IMR-90 (cell line): ENCODE data around the gene PGLYRP3. TPM values are rescaled to one million over a fixed set of nuclear protein-coding genes. Genes with fewer than 3 reads are reported as not detected.

Experiments used
- ATAC-seq: fragments of 200-7000 bp; cut with Tn5 transposase; 2 replicates; pipeline ENCODE4 v1.9.1; 2020; ENCODE audit warnings: low read depth, mild to moderate bottlenecking, moderate library complexity
- BruUV-seq: library from RNA; stranded (reverse); fragments of 400-500 nt; replicated peaks from 2 replicates; lab custom pipeline; 2021; lab: Mats Ljungman, UMichigan
- CTCF ChIA-PET: fragments of 300-600 bp; formaldehyde crosslinking; extraction: SDS; loops from one replicate; lab custom pipeline; 2021; ENCODE audit warnings: antibody characterized with exemption; lab: Yijun Ruan, JAX
- POLR2A ChIA-PET: fragments of 300-600 bp; sonication (Branson Sonifier 250); formaldehyde crosslinking; loops from one replicate; lab custom pipeline; 2022; ENCODE audit warnings: antibody characterized with exemption; ENCODE audit not compliant: unreplicated experiment; lab: Charles Lee
- DNase-seq: peaks from one replicate; pipeline ENCODE4 v3.0.0; 2013
- H2AFZ ChIP-seq: replicated peaks from 2 replicates; pipeline ENCODE3; 2013; ENCODE audit warnings: low read length, mild to moderate bottlenecking; ENCODE audit not compliant: poor library complexity
- H2AK5ac ChIP-seq: 2 replicates; pipeline ENCODE4 v1.6.1; 2013; ENCODE audit warnings: low read depth, low read length, inconsistent platforms
- H2AK9ac ChIP-seq: replicated peaks from 2 replicates; pipeline ENCODE3; 2013; ENCODE audit warnings: mild to moderate bottlenecking, low read depth, low read length, moderate library complexity; ENCODE audit not compliant: poor library complexity
- H2BK120ac ChIP-seq: 2 replicates; pipeline ENCODE4 v1.6.1; 2013; ENCODE audit warnings: low read depth, low read length, inconsistent platforms
- H2BK15ac ChIP-seq: 3 replicates; pipeline ENCODE4 v1.6.1; 2013; ENCODE audit warnings: low read depth, low read length, inconsistent platforms
- H2BK20ac ChIP-seq: 2 replicates; pipeline ENCODE4 v1.6.1; 2013; ENCODE audit warnings: low read depth, mild to moderate bottlenecking, inconsistent platforms, low read length, moderate library complexity
- H2BK5ac ChIP-seq: 2 replicates; pipeline ENCODE4 v1.6.1; 2013; ENCODE audit warnings: mild to moderate bottlenecking, low read depth, low read length, inconsistent platforms; ENCODE audit not compliant: poor library complexity, severe bottlenecking
- H3K14ac ChIP-seq: replicated peaks from 2 replicates; pipeline ENCODE4 v1.6.1; 2013; ENCODE audit warnings: low read depth, low read length, inconsistent platforms
- H3K18ac ChIP-seq: 2 replicates; pipeline ENCODE4 v1.6.1; 2013; ENCODE audit warnings: low read depth, low read length, control low read depth
- H3K23ac ChIP-seq: 2 replicates; pipeline ENCODE4 v1.6.1; 2013; ENCODE audit warnings: low read depth, low read length, inconsistent platforms
- H3K27ac ChIP-seq: 2 replicates; pipeline ENCODE4 v1.5.1; 2013; ENCODE audit warnings: mild to moderate bottlenecking, control low read depth, low read length; ENCODE audit not compliant: insufficient read depth
- H3K27me3 ChIP-seq: 2 replicates; pipeline ENCODE4 v1.6.1; 2013; ENCODE audit warnings: low read length; ENCODE audit not compliant: control insufficient read depth, insufficient read depth
- H3K36me3 ChIP-seq: 2 replicates; pipeline ENCODE4 v1.6.1; 2013; ENCODE audit warnings: low read length, mixed read lengths; ENCODE audit not compliant: control insufficient read depth, insufficient read depth
- H3K4ac ChIP-seq: 2 replicates; pipeline ENCODE4 v1.6.1; 2013; ENCODE audit warnings: low read depth, low read length, inconsistent platforms
- H3K4me1 ChIP-seq: 2 replicates; pipeline ENCODE4 v1.6.1; 2013; ENCODE audit warnings: low read length, mixed read lengths; ENCODE audit not compliant: control insufficient read depth, insufficient read depth
- H3K4me2 ChIP-seq: 2 replicates; pipeline ENCODE4 v1.6.1; 2013; ENCODE audit warnings: low read depth, mild to moderate bottlenecking, control low read depth, low read length, moderate library complexity
- H3K4me3 ChIP-seq: 2 replicates; pipeline ENCODE4 v1.5.1; 2013; ENCODE audit warnings: low read depth, mild to moderate bottlenecking, control low read depth, low read length, moderate library complexity; ENCODE audit not compliant: insufficient read depth
- H3K56ac ChIP-seq: 2 replicates; pipeline ENCODE4 v1.6.1; 2013; ENCODE audit warnings: low read length, inconsistent platforms; ENCODE audit not compliant: insufficient read depth; ENCODE audit errors: extremely low read depth
- H3K79me1 ChIP-seq, 2 experiments: 2 replicates each; pipeline ENCODE4 v1.6.1; 2013; ENCODE audit warnings: low read length in 2 of 2, inconsistent platforms in 1 of 2, low read depth in 1 of 2
- H3K9ac ChIP-seq: 2 replicates; pipeline ENCODE4 v1.6.1; 2013; ENCODE audit warnings: low read depth, low read length, control low read depth
- H3K9me1 ChIP-seq: 2 replicates; pipeline ENCODE4 v1.6.1; 2013; ENCODE audit warnings: low read length, inconsistent platforms; ENCODE audit not compliant: insufficient read depth
- H3K9me3 ChIP-seq: 2 replicates; pipeline ENCODE4 v1.6.1; 2013; ENCODE audit warnings: low read length; ENCODE audit not compliant: control insufficient read depth, insufficient read depth
- H4K20me1 ChIP-seq: 2 replicates; pipeline ENCODE4 v1.6.1; 2013; ENCODE audit warnings: low read length, inconsistent platforms; ENCODE audit not compliant: insufficient read depth
- H4K5ac ChIP-seq: 2 replicates; pipeline ENCODE4 v1.6.1; 2013; ENCODE audit warnings: mild to moderate bottlenecking, low read depth, low read length, control low read depth
- H4K8ac ChIP-seq, 2 experiments: 2 replicates each; pipeline ENCODE4 v1.6.1; 2013; ENCODE audit warnings: low read depth in 2 of 2, low read length in 2 of 2, control low read depth in 1 of 2, inconsistent platforms in 1 of 2
- H4K91ac ChIP-seq: 2 replicates; pipeline ENCODE4 v1.6.1; 2013; ENCODE audit warnings: low read depth, low read length, inconsistent platforms; ENCODE audit not compliant: insufficient read depth
- FOS ChIP-seq: fragments of 150-350 bp; IDR thresholded peaks from 2 replicates; pipeline ENCODE4 v1.6.1; 2016; ENCODE audit warnings: low read depth, low read length
- NFE2L2 ChIP-seq: fragments of 150-350 bp; IDR thresholded peaks from 2 replicates; pipeline ENCODE4 v1.6.1; 2016; ENCODE audit warnings: low read depth, mild to moderate bottlenecking, low read length
- RCOR1 ChIP-seq: IDR thresholded peaks from 2 replicates; pipeline ENCODE4 v1.6.1; 2012; ENCODE audit warnings: mild to moderate bottlenecking, low read length, improper control_type of control experiment; ENCODE audit not compliant: insufficient replicate concordance
- RFX5 ChIP-seq: IDR thresholded peaks from 2 replicates; pipeline ENCODE4 v1.8.0; 2012; ENCODE audit warnings: low read depth, mild to moderate bottlenecking, low read length, moderate library complexity
- WGBS, 2 experiments: methylation state at CpG; one replicate each; pipeline versions ENCODE4 v1.1.5 to v1.1.7; 2013; ENCODE audit warnings: missing lambda C conversion rate in 2 of 2; ENCODE audit not compliant: insufficient read length in 1 of 2; ENCODE audit errors: extremely low coverage in 2 of 2; 5-methylcytosine and 5-hydroxymethylcytosine counted together
- dilution Hi-C: fragments of 300-500 bp; cut with HindIII; formaldehyde crosslinking; loops from one replicate; pipeline ENCODE4 v1.14.3; 2018; ENCODE audit warnings: low sequenced_read_pairs; ENCODE audit not compliant: unreplicated experiment
- in situ Hi-C: fragments of 300-500 bp; cut with MboI; formaldehyde crosslinking; loops from 3 replicates; pipeline ENCODE4 v1.14.3; 2019; ENCODE audit warnings: low sequenced_read_pairs, inconsistent platforms, mixed read lengths
- intact Hi-C: fragments of 100-400 bp; cut with micrococcal nuclease; formaldehyde crosslinking; loops from 2 replicates; pipeline ENCODE4 v1.10.0; 2022
- polyA plus RNA-seq, 3 experiments: library from polyadenylated mRNA; depleted of rRNA; stranded (reverse); fragments of >200 nt; gene quantifications; 2 replicates each; pipeline ENCODE4 v1.2.3, GENCODE V29; 2012; ENCODE audit warnings: low replicate concordance in 1 of 3
- total RNA-seq: library from RNA; depleted of rRNA; stranded (reverse); fragments of >200 nt; gene quantifications from 2 replicates; pipeline ENCODE4 v1.2.3, GENCODE V29; 2012

The PGLYRP3 gene
- total and polyA plus RNA-seq, 2 of the 4 experiments (the other 2 are of a cell fraction) = not detected

DNA sequence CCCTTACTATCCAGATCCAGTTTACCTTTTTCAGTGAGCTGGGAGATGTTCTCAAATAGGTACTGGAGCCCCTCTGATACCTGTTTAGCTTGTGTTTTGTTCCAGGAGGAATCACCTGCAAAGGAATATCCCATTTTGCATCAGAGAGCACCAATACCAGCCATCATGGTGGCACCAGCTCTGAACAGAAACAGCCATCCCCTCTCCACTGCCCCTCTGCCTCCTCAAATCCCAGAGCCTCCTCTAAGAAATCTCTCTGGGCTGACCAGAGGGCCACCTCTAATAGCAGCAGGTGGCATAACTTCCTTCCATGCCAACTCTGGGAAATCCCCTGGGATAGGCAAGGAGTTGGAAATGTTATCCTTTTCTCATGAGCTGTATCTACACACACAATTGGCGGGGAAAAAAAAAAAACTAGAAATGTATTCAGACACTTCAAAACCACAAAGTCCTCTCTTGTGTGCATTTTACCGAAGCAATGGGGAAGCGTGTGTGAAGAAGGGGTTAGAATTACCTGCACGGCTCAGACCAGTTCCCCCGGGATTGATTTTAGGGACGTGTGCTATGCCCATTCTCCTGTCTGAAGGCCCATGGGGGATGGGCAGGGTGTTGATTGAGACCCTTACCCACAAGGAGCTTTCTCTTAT, 33.4 kb upstream of the PGLYRP3 start:
- Histone ChIP-seq H3K4ac (no peak overlapping the region), H2AK9ac (no peak overlapping the region), H3K9ac (no peak overlapping the region), H4K5ac (no peak overlapping the region), H2AFZ (no peak overlapping the region), H3K9me1 (no peaks in the 10 kb centered on the region), H2BK5ac (no peak overlapping the region), H3K4me2 (no peak overlapping the region), H4K91ac (no peak overlapping the region), H3K27ac (no peak overlapping the region), H3K56ac (no peak overlapping the region), H3K18ac (no peak overlapping the region), H3K23ac (no peak overlapping the region), H2AK5ac (no peak overlapping the region), H4K8ac (no peak overlapping the region), H3K4me1 (no peaks in the 10 kb centered on the region), H3K14ac (no peak overlapping the region), H2BK120ac (no peak overlapping the region), H3K36me3 (no peaks in the 10 kb centered on the region), H2BK15ac (no peak overlapping the region), H4K20me1 (no peaks in the 10 kb centered on the region), H3K4me3 (no peak overlapping the region), H3K9me3 (no peaks in the 10 kb centered on the region), H3K79me1 (no peaks in the 10 kb centered on the region), H2BK20ac (no peak overlapping the region), H3K27me3 (peaks cover 4% of the 10 kb centered on the region; the same call in 1 of the 2 replicates)
- in situ Hi-C loops = no loop called here
- BruUV-seq = no TSS peak
- DNase-seq (no peak), ATAC-seq (no peak)
- intact Hi-C loops = no loop called here
- ChIA-PET CTCF (interaction anchor here (1.1 kb wide), 1 partner anchor 149 kb away, joined by 3 read pairs; no protein-coding TSS in a partner anchor), POLR2A (no interaction called here)
- no peak for TF ChIP-seq FOS
- TF ChIP-seq NFE2L2 = no peak
- no peak for TF ChIP-seq RCOR1
- TF ChIP-seq RFX5 = no peak
- no CpG with 5 or more reads among the region's 6 CpGs for WGBS, 2 experiments
- dilution Hi-C loops = no loop called here
